Fibroblast of the aortic adventitia (primary cell): ENCODE results near the gene RAP1GAP2. TPM values are rescaled to one million over a fixed set of nuclear protein-coding genes. Genes with fewer than 3 reads are reported as not detected.

Source experiments
- DNase-seq: peaks from one replicate; pipeline ENCODE4 v3.0.0-alpha.2; 2010; ENCODE audit warnings: low read depth
- H3K4me3 ChIP-seq: 2 replicates; pipeline ENCODE4 v1.5.1; 2011; ENCODE audit warnings: low read depth, mild to moderate bottlenecking, control low read depth, low read length, moderate library complexity
- CTCF ChIP-seq: IDR thresholded peaks from 2 replicates; pipeline ENCODE4 v1.5.1; 2011; ENCODE audit warnings: mild to moderate bottlenecking, low read length, control low read depth, inconsistent platforms; ENCODE audit not compliant: insufficient read depth
- total RNA-seq: library from RNA; depleted of rRNA; stranded (reverse); fragments of >200 nt; gene quantifications from 2 replicates; pipeline ENCODE4 v1.2.3, GENCODE V29; 2012; ENCODE audit warnings: low replicate concordance

The RAP1GAP2 gene
- total RNA-seq, 1 donor = 5.0 TPM

GRCh38 chr17:2929881-2930533, 133.8 kb downstream of the RAP1GAP2 start:
- peak; percentile 11 for DNase-seq
- H3K4me3 ChIP-seq = no peak overlapping the region
- TF ChIP-seq CTCF = peak; percentile 55

DNA sequence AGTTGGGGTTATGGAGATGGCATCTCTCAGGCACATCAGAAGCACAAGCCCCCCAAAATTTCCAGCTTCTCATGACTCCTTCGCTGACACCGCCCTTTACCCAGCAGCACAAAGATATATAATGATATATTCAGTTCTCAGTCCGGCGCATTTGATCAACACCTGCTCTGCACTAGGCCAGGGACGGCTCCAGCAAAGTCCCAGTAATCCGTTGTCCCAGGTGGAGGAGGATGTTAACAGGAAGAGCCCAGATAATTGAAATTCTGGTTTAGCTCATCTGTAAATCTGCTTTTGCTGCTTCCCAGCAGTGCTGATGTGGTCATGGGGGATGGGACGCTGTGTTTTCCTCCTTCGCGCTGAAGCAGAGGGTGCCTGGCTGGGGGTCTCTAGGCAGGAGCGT, 135.6 kb downstream of the RAP1GAP2 start:
- no peak overlapping the region for H3K4me3 ChIP-seq
- DNase-seq = no peak
- no peak for TF ChIP-seq CTCF

- DNase-seq = no peak
- TF ChIP-seq CTCF = no peak
These were observed 136.7 kb downstream of the RAP1GAP2 start for GRCh38 chr17:2932946-2933345.

GRCh38 chr17:2933606-2934005, 137.4 kb downstream of the RAP1GAP2 start:
- TF ChIP-seq CTCF = no peak
- no peak for DNase-seq
- no peak overlapping the region for H3K4me3 ChIP-seq

More at GRCh38 chr17:2932946-2933345, 136.7 kb downstream of the RAP1GAP2 start:
- H3K4me3 ChIP-seq = no peak overlapping the region

GRCh38 chr17:2935632-2936031, 139.4 kb downstream of the RAP1GAP2 start:
- no peak for TF ChIP-seq CTCF
- H3K4me3 ChIP-seq = no peak overlapping the region
- DNase-seq = no peak

DNA sequence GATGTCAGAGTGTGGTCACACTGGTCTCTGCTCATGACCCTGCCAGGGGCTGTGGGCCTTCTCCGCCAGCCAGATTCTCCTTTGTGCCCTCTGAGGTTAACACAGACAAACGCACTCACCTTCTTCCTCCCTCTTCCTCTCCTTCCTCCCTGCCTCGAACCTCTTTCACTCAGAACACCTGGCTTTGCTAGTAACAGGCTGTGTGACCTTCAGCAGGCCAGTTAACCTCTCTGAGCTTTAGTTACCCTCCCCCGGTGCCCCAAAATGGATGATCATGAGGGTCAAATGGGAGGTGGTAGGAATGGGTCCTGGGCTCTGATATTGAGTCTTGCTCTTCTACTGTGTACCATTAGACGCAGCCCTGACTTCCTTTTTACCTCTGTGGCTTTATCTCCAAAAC, 140.1 kb downstream of the RAP1GAP2 start:
- no peak for TF ChIP-seq CTCF
- H3K4me3 ChIP-seq = no peak overlapping the region
- no peak for DNase-seq

DNA sequence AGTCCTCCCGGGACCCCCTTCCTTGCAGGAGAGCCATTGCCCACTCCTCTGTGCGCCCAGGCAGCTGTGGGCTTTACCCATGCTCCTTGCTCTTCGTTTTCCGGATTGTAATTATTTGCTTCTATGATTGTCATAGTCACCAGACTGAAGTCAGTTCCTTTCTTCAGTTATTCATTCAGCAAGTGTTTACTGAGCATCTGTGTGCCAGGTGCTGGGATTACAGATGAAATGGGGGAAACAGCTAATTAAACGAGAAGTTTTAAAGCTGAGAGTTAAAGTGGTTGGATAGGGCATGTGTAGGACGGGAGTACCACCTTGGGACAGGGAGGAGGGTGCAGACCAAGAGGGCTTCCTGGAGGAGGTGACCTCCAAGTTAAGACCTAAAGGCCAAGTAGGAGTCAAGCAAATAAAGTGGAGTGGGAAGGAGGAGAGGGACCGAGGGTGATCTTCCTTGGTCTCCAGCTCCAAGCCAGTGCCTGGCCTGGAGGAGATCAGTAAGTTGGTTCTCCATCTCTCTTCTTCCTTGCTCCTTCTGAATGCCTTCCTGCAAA, 140.6 kb downstream of the RAP1GAP2 start:
- TF ChIP-seq CTCF = no peak
- DNase-seq = no peak
- H3K4me3 ChIP-seq = no peak overlapping the region
